A549 (cell line): ENCODE results near the gene CSAD. TPM values are rescaled to one million over a fixed set of nuclear protein-coding genes. Genes with fewer than 3 reads are reported as not detected.

Source experiments
- ATAC-seq, 2 experiments: fragments of 200-7000 bp in 1 of 2; fragments of >200 bp in 1 of 2; cut with Nextera tagmentation in 1 of 2; cut with Tn5 transposase in 1 of 2; 3 replicates each; pipeline versions ENCODE4 v1.8.0 to v1.9.1; 2018 to 2020; ENCODE audit warnings: mild to moderate bottlenecking in 1 of 2, moderate library complexity in 1 of 2
- CTCF ChIA-PET: fragments of 300-600 bp; sonication (Branson Sonifier 250); formaldehyde crosslinking; extraction: SDS; loops from one replicate; lab custom pipeline; 2021; ENCODE audit warnings: antibody characterized with exemption, inconsistent platforms; lab: Yijun Ruan, JAX
- POLR2A ChIA-PET: fragments of 350-600 bp; formaldehyde crosslinking; extraction: SDS; loops from one replicate; lab custom pipeline; 2021; ENCODE audit warnings: antibody characterized with exemption, inconsistent platforms; lab: Yijun Ruan, JAX
- DNase-seq, 2 experiments: peaks; one replicate each; pipeline versions ENCODE4 v3.0.0 to v3.0.0-alpha.2; 2011 to 2016; ENCODE audit warnings: low read depth in 1 of 2, low spot score in 1 of 2
- FAIRE-seq: peaks from 2 replicates; lab custom pipeline; 2011; peaks lifted over from hg19 to GRCh38; lab: Jason Lieb, UNC
- H3K27ac ChIP-seq, 2 experiments: fragments of >200 bp; sonication (Bioruptor Twin); formaldehyde crosslinking; 3 replicates each; pipeline ENCODE4 v1.5.1; 2016 to 2017
- H3K4me1 ChIP-seq: fragments of >200 bp; sonication (Bioruptor Twin); formaldehyde crosslinking; 3 replicates; pipeline ENCODE4 v1.6.1; 2016
- H3K4me2 ChIP-seq: fragments of >200 bp; sonication (Bioruptor Twin); formaldehyde crosslinking; 3 replicates; pipeline ENCODE4 v1.6.1; 2016
- H3K4me3 ChIP-seq: fragments of >200 bp; sonication (Bioruptor Twin); formaldehyde crosslinking; 3 replicates; pipeline ENCODE4 v1.5.1; 2016
- H3K9me3 ChIP-seq: fragments of >200 bp; sonication (Bioruptor Twin); formaldehyde crosslinking; 3 replicates; pipeline ENCODE4 v1.6.1; 2016
- CBX2 ChIP-seq: fragments of 200-600 bp; sonication (generic); IDR thresholded peaks from 2 replicates; pipeline ENCODE4 v1.6.1; 2016; ENCODE audit warnings: low read depth, mild to moderate bottlenecking, borderline replicate concordance
- EHMT2 ChIP-seq: fragments of 200-600 bp; sonication (generic); IDR thresholded peaks from 2 replicates; pipeline ENCODE4 v1.6.1; 2016; ENCODE audit warnings: antibody characterized with exemption, low read depth, mild to moderate bottlenecking, moderate library complexity
- FOSB ChIP-seq: fragments of 250-450 bp; sonication (Bioruptor Pico); IDR thresholded peaks from 2 replicates; pipeline ENCODE4 v1.5.0; 2020; ENCODE audit warnings: mild to moderate bottlenecking, moderate library complexity
- GATA3 ChIP-seq: IDR thresholded peaks from 2 replicates; pipeline ENCODE4 v1.6.1; 2012; ENCODE audit warnings: borderline replicate concordance
- HES2 ChIP-seq: fragments of >200 bp; sonication (Bioruptor Twin); formaldehyde crosslinking; IDR thresholded peaks from 2 replicates; pipeline ENCODE4 v1.6.1; 2016
- HEYL ChIP-seq: fragments of 250-450 bp; sonication (Bioruptor Pico); IDR thresholded peaks from 2 replicates; pipeline ENCODE4 v1.8.0; 2021; ENCODE audit warnings: mild to moderate bottlenecking, moderate library complexity
- HMGXB4 ChIP-seq: fragments of 250-450 bp; sonication (Bioruptor Pico); IDR thresholded peaks from 2 replicates; pipeline ENCODE4 v1.5.0; 2021; ENCODE audit warnings: mild to moderate bottlenecking, moderate library complexity, borderline replicate concordance
- JUN ChIP-seq, 2 experiments: fragments of >200 bp; sonication (Bioruptor Twin); formaldehyde crosslinking; IDR thresholded peaks; 2 replicates in 1 of 2; 3 replicates in 1 of 2; pipeline ENCODE4 v1.6.1; 2016 to 2017
- JUNB ChIP-seq: fragments of >200 bp; sonication (Bioruptor Twin); formaldehyde crosslinking; IDR thresholded peaks from 2 replicates; pipeline ENCODE4 v1.6.1; 2016
- KDM5A ChIP-seq: fragments of 200-600 bp; sonication (generic); IDR thresholded peaks from 2 replicates; pipeline ENCODE4 v1.6.1; 2016; ENCODE audit warnings: antibody characterized with exemption, mild to moderate bottlenecking
- NFE2L2 ChIP-seq: fragments of 150-350 bp; conservative IDR thresholded peaks from 2 replicates; pipeline ENCODE4 v1.6.1; 2014; ENCODE audit warnings: low read length
- POLR2A ChIP-seq: IDR thresholded peaks from 2 replicates; pipeline ENCODE4 v1.6.1; 2012; ENCODE audit warnings: mild to moderate bottlenecking, low read length
- POLR2AphosphoS2 ChIP-seq: conservative IDR thresholded peaks from 2 replicates; pipeline ENCODE4 v1.6.1; 2012; ENCODE audit warnings: low read length, improper control_type of control experiment, inconsistent platforms
- REST ChIP-seq: fragments of 200-600 bp; sonication (generic); IDR thresholded peaks from 2 replicates; pipeline ENCODE4 v1.6.1; 2016; ENCODE audit warnings: antibody characterized with exemption, mild to moderate bottlenecking, moderate library complexity
- SMC3 ChIP-seq: fragments of >200 bp; sonication (Bioruptor Twin); formaldehyde crosslinking; IDR thresholded peaks from 3 replicates; pipeline ENCODE4 v1.6.1; 2018; ENCODE audit warnings: inconsistent platforms
- ZC3H11A ChIP-seq: fragments of 450-650 bp; IDR thresholded peaks from 2 replicates; pipeline ENCODE4 v1.6.1; 2014; ENCODE audit warnings: antibody characterized with exemption, mild to moderate bottlenecking
- ZSCAN20 ChIP-seq: fragments of 250-450 bp; sonication (Bioruptor Pico); IDR thresholded peaks from 2 replicates; pipeline ENCODE4 v1.8.0; 2022; ENCODE audit warnings: mild to moderate bottlenecking, moderate library complexity
- WGBS: methylation state at CpG from one replicate; pipeline ENCODE4 v1.1.6; 2017; ENCODE audit errors: missing lambda C conversion rate; 5-methylcytosine and 5-hydroxymethylcytosine counted together
- polyA plus RNA-seq, 4 experiments: library from polyadenylated mRNA; depleted of rRNA in 3 of 4; stranded (reverse); fragments of >200 nt; fragmentation: RNase III in 1 of 4; extraction: RNeasy Plus Mini Kit Qiagen cat#74134 plus additional on column Dnase treatment in 1 of 4; gene quantifications; 2 replicates in 3 of 4; 3 replicates in 1 of 4; pipeline ENCODE4 v1.2.3, GENCODE V29; 2011 to 2017

Gene CSAD
- polyA plus RNA-seq, 2 of the 4 experiments (the other 2 are of a cell fraction), result 14.5 to 16.5 TPM

GRCh38 chr12:53147181-53147580, 33.5 kb downstream of the CSAD start:
- Histone ChIP-seq H3K9me3 (no peaks in the 10 kb centered on the region), H3K4me1 (no peaks in the 10 kb centered on the region), H3K4me2 (no peak overlapping the region), H3K4me3 (no peak overlapping the region), H3K27ac (no peak overlapping the region)
- WGBS, result 74% methylated on average over 5 of the region's 5 CpGs
- no peak for FAIRE-seq
- ChIA-PET POLR2A (no interaction called here), CTCF (interaction anchor here (3.8 kb wide), 1 partner anchor 13 kb away, joined by 24 read pairs; no protein-coding TSS in a partner anchor)
- no peak for TF ChIP-seq POLR2A
- no peak for TF ChIP-seq HMGXB4 (CRISPR knock-in tag)
- no peak for ATAC-seq
- DNase-seq, result no peak

- WGBS, result 76% methylated on average over 5 of the region's 5 CpGs
- no peaks in the 10 kb centered on the region for H3K4me1 ChIP-seq
- ATAC-seq, result peak in 1 of 2 experiments; percentile 29; a peak in 2 of 6 replicates
- TF ChIP-seq HES2, result no peak
- TF ChIP-seq POLR2A, result no peak
- TF ChIP-seq, all 56 proteins: peak for 0
- H3K27ac ChIP-seq, result no peak overlapping the region
- FAIRE-seq, result no peak
- DNase-seq, result no peak
- no peak overlapping the region for H3K4me3 ChIP-seq
- no peak overlapping the region for H3K4me2 ChIP-seq
- CTCF ChIA-PET, result interaction anchor here (0.9 to 3.8 kb wide), 4 partner anchors 14 to 47 kb away, joined by 3 to 24 read pairs (median 4); partner anchors contain the start of genes CSAD and ZNF740
- POLR2A ChIA-PET, result no interaction called here
- H3K9me3 ChIP-seq, result no peaks in the 10 kb centered on the region
Measured at GRCh38 chr12:53145383-53146260, 35.1 kb downstream of the CSAD start.

GRCh38 chr12:53143355-53143754, 37.4 kb downstream of the CSAD start:
- peaks cover 17% of the 10 kb centered on the region for H3K9me3 ChIP-seq
- no peak for ATAC-seq
- DNase-seq, result no peak
- no peaks in the 10 kb centered on the region for H3K4me1 ChIP-seq
- H3K27ac ChIP-seq, result no peak overlapping the region
- no peak overlapping the region for H3K4me2 ChIP-seq
- POLR2A ChIA-PET, result interaction anchor here (0.7 kb wide), 1 partner anchor 88 kb away, joined by 4 read pairs; no protein-coding TSS in a partner anchor
- H3K4me3 ChIP-seq, result no peak overlapping the region
- CTCF ChIA-PET, result interaction anchor here (3.8 kb wide), 1 partner anchor 16 kb away, joined by 24 read pairs; no protein-coding TSS in a partner anchor
- no peak for FAIRE-seq
- TF ChIP-seq HEYL (CRISPR knock-in tag) (no peak), FOSB (CRISPR knock-in tag) (no peak), ZSCAN20 (no peak), KDM5A (no peak), CBX2 (no peak)
- TF ChIP-seq, all 56 proteins: peak for 0
- WGBS, result 80% methylated on average over 4 of the region's 4 CpGs

GRCh38 chr12:53133722-53134121, 47.0 kb downstream of the CSAD start:
- DNase-seq, result no peak
- H3K27ac ChIP-seq, result no peak overlapping the region
- H3K4me2 ChIP-seq, result no peak overlapping the region
- CTCF ChIA-PET, result interaction anchor here (0.6 to 1.7 kb wide), 5 partner anchors 69 to 123 kb away, joined by 3 to 6 read pairs (median 4); no protein-coding TSS in a partner anchor
- TF ChIP-seq EHMT2 (no peak), GATA3 (no peak), REST (no peak), POLR2AphosphoS2 (no peak), ZC3H11A (no peak), JUN (IDR thresholded peaks at IDR 0.05) (no peak), JUNB (no peak), NFE2L2 (no peak), SMC3 (no peak)
- TF ChIP-seq, all 56 proteins: peak for 0
- ATAC-seq (no peak), FAIRE-seq (no peak)
- Histone ChIP-seq H3K4me3 (no peak overlapping the region), H3K9me3 (peaks cover 27% of the 10 kb centered on the region), H3K4me1 (no peaks in the 10 kb centered on the region)
- WGBS, result 79% methylated on average over 3 of the region's 3 CpGs
- POLR2A ChIA-PET, result no interaction called here
